NT2/D1 (cell line): ENCODE data around the gene CTBP2.

Experiments used
- DNase-seq: peaks from one replicate; pipeline ENCODE4 v3.0.0-alpha.2; 2011; ENCODE audit warnings: low read depth, low spot score
- H3K27me3 ChIP-seq: 2 replicates; pipeline ENCODE4 v1.6.0; 2011; ENCODE audit warnings: mild to moderate bottlenecking; ENCODE audit not compliant: insufficient read length, insufficient read depth
- H3K36me3 ChIP-seq: 2 replicates; pipeline ENCODE4 v1.6.1; 2011; ENCODE audit warnings: mild to moderate bottlenecking, low read length, mixed read lengths; ENCODE audit not compliant: insufficient read depth, insufficient read length
- H3K4me1 ChIP-seq: 2 replicates; pipeline ENCODE4 v1.5.1; 2011; ENCODE audit not compliant: insufficient read depth, insufficient read length
- H3K4me3 ChIP-seq: 2 replicates; pipeline ENCODE4 v1.5.1; 2011; ENCODE audit warnings: low read depth; ENCODE audit not compliant: insufficient read length
- H3K9ac ChIP-seq: 2 replicates; pipeline ENCODE4 v1.6.0; 2011; ENCODE audit warnings: low read depth; ENCODE audit not compliant: insufficient read length
- H3K9me3 ChIP-seq: 2 replicates; pipeline ENCODE4 v1.5.1; 2011; ENCODE audit warnings: mild to moderate bottlenecking, low read length; ENCODE audit not compliant: insufficient read depth
- SUZ12 ChIP-seq: IDR thresholded peaks from 2 replicates; pipeline ENCODE4 v1.6.1; 2011; ENCODE audit not compliant: insufficient read length, insufficient read depth; ENCODE audit errors: extremely low read depth
- YY1 ChIP-seq: IDR thresholded peaks from 2 replicates; pipeline ENCODE4 v1.6.1; 2011; ENCODE audit not compliant: insufficient read length, insufficient read depth
- ZNF274 ChIP-seq: IDR thresholded peaks from 2 replicates; pipeline ENCODE4 v1.6.1; 2011; ENCODE audit warnings: mild to moderate bottlenecking, low read depth, low read length

CTBP2 gene

GRCh38 chr10:125068406-125068805 is 92.0 kb downstream of the CTBP2 start:
- H3K27me3 ChIP-seq = no peaks in the 10 kb centered on the region
- no peaks in the 10 kb centered on the region for H3K9me3 ChIP-seq
- no peak overlapping the region for H3K4me3 ChIP-seq
- peaks cover 42% of the 10 kb centered on the region for H3K36me3 ChIP-seq
- no peak for TF ChIP-seq YY1
- no peak for TF ChIP-seq SUZ12
- TF ChIP-seq ZNF274 = no peak
- no peak for DNase-seq
- no peak overlapping the region for H3K9ac ChIP-seq
- peaks cover 2% of the 10 kb centered on the region for H3K4me1 ChIP-seq

- Histone ChIP-seq H3K4me1 (peaks cover 2% of the 10 kb centered on the region), H3K36me3 (peaks cover 42% of the 10 kb centered on the region), H3K9ac (no peak overlapping the region), H3K4me3 (no peak overlapping the region), H3K27me3 (no peaks in the 10 kb centered on the region), H3K9me3 (no peaks in the 10 kb centered on the region)
- no peak for DNase-seq
- TF ChIP-seq ZNF274 = no peak
- no peak for TF ChIP-seq YY1
- no peak for TF ChIP-seq SUZ12
Measured at GRCh38 chr10:125067764-125068163, 92.6 kb downstream of the CTBP2 start.

GRCh38 chr10:125066764-125067450 is 93.5 kb downstream of the CTBP2 start:
- no peak overlapping the region for H3K9ac ChIP-seq
- no peak for DNase-seq
- H3K36me3 ChIP-seq = peaks cover 35% of the 10 kb centered on the region
- TF ChIP-seq SUZ12 (no peak), YY1 (no peak), ZNF274 (no peak)
- H3K9me3 ChIP-seq = no peaks in the 10 kb centered on the region
- H3K27me3 ChIP-seq = no peaks in the 10 kb centered on the region
- H3K4me3 ChIP-seq = no peak overlapping the region
- H3K4me1 ChIP-seq = peaks cover 2% of the 10 kb centered on the region

DNA sequence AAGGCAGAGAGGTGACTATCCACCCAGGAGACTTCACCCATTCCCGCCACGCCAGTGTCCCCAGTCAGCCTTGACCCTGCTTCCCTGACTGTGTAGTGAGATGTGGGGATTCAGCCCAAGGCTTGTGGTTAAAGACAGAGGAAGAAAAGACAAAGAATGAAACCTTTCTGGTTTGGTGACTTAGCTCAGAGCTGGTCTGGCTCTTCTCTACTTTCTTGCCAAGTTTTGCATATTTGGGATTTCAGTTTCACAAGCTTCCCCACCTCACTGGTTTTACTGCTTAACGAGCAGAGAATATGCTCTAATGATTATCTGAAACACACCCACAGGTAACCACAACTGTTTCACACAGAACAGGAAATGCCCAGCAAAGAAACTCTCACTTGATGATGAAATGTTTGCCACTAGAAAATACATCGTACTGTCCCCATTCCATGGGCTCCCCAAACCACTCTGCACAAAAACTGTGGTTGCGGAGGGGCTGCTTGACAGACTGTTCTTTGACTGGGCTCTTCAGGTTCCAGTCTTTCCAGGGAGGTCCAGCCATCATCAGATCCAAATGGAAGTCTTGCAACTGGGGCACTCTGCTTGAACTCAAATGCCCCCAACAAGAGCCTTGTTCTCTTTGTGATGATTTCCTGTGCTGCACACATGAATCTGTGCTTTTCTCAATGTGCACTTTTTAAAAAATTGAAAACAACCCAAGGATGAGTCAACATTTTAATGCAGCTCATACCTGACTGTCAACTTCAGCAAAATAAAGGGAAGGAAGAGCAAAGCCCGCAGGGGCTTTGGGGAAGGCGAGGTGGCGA is 95.5 kb downstream of the CTBP2 start:
- Histone ChIP-seq H3K9ac (no peak overlapping the region), H3K27me3 (no peaks in the 10 kb centered on the region), H3K4me1 (peaks cover 2% of the 10 kb centered on the region), H3K4me3 (no peak overlapping the region), H3K9me3 (no peaks in the 10 kb centered on the region), H3K36me3 (peaks cover 38% of the 10 kb centered on the region)
- no peak for TF ChIP-seq ZNF274
- no peak for TF ChIP-seq SUZ12
- no peak for TF ChIP-seq YY1
- DNase-seq = no peak

DNA sequence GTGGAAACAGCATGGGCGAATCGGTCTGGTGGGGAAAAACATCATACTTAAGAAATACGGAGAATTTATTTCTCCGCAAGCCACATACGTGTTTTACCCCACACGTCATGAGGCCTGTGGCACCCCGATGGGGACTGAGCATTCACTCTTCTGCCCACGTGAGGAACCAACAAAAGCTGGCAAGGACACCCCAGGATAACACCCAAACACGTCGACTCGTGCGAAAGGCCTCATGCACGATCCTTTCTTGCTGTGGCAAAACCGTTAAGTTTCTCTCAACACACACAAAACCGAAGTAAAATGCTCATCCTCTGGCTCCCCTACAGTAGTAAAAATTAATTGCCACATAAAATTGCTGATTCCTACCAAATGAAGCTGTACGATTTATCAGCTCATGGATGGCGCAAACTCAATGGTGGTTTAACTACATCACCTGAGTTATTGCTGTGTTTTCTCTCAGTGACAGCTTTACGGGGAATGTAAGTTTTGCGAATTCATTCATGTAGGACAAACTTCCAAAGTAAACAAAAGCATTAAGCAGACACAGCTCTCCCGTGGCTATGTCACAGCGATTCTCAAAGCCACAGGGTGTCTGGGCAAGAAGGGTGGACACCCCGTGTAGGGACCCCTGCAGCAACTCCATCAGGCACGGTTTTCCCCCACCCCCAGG is 97.0 kb downstream of the CTBP2 start:
- peaks cover 2% of the 10 kb centered on the region for H3K4me1 ChIP-seq
- no peaks in the 10 kb centered on the region for H3K27me3 ChIP-seq
- no peak for TF ChIP-seq ZNF274
- no peak for TF ChIP-seq SUZ12
- no peak for TF ChIP-seq YY1
- no peaks in the 10 kb centered on the region for H3K9me3 ChIP-seq
- no peak overlapping the region for H3K9ac ChIP-seq
- no peak overlapping the region for H3K4me3 ChIP-seq
- DNase-seq = no peak
- peaks cover 40% of the 10 kb centered on the region for H3K36me3 ChIP-seq

DNA sequence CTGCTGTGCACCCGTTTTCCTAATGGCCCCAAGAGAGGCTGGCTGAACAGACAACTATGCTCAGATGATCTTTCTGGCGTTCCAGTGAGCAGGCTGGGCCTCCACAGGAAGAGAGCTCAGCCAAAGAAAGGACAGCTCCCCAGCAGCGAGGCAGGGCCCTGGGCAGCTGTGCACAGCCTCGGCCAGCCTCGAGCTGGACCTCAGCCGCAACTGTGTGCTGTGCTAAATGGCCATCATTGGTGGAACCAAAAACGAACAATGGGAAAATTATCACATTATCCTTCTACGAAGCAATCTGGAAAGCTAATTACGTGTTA is 97.5 kb downstream of the CTBP2 start:
- Histone ChIP-seq H3K36me3 (peaks cover 37% of the 10 kb centered on the region), H3K9ac (no peak overlapping the region), H3K27me3 (no peaks in the 10 kb centered on the region), H3K4me1 (peaks cover 6% of the 10 kb centered on the region), H3K4me3 (no peak overlapping the region), H3K9me3 (no peaks in the 10 kb centered on the region)
- DNase-seq = no peak
- TF ChIP-seq YY1 (no peak), ZNF274 (no peak), SUZ12 (no peak)
